ACC112 (cell line): ENCODE data around the gene SELENOI.
A peak's percentile ranks its signal among the peaks of the same experiment; 100 is the strongest.
"Not testable (repeated sequence)": the region's sequence is repeated elsewhere in the genome, so short reads cannot be mapped to it uniquely, and the experiment has no call there.

ENCODE experiments used
- H2AFZ ChIP-seq: fragments of 200-600 bp; sonication (generic); one replicate; pipeline ENCODE4 v1.6.0; 2017; ENCODE audit warnings: antibody characterized with exemption, low read length; ENCODE audit not compliant: unreplicated experiment
- H3K27ac ChIP-seq: fragments of 200-600 bp; sonication (generic); 2 replicates; pipeline ENCODE4 v1.5.1; 2014; ENCODE audit warnings: low read depth, mild to moderate bottlenecking, antibody characterized with exemption, low read length, moderate library complexity
- H3K27me3 ChIP-seq: fragments of 200-600 bp; sonication (generic); 2 replicates; pipeline ENCODE4 v1.6.1; 2014; ENCODE audit warnings: mild to moderate bottlenecking, antibody characterized with exemption, low read length, moderate library complexity, mixed read lengths; ENCODE audit not compliant: insufficient read depth
- H3K36me3 ChIP-seq: fragments of 200-600 bp; sonication (generic); 2 replicates; pipeline ENCODE4 v1.6.1; 2016; ENCODE audit warnings: mild to moderate bottlenecking, antibody characterized with exemption, low read length, moderate library complexity, mixed read lengths; ENCODE audit not compliant: insufficient read depth
- H3K4me1 ChIP-seq: fragments of 200-600 bp; sonication (generic); one replicate; pipeline ENCODE4 v1.6.1; 2016; ENCODE audit warnings: low read length, mixed read lengths; ENCODE audit not compliant: insufficient read depth, unreplicated experiment, control insufficient read depth
- H3K4me3 ChIP-seq: fragments of 200-600 bp; sonication (generic); 2 replicates; pipeline ENCODE4 v1.5.1; 2014; ENCODE audit warnings: mild to moderate bottlenecking, low read depth, low read length
- H3K79me2 ChIP-seq: fragments of 200-600 bp; sonication (generic); one replicate; pipeline ENCODE4 v1.6.0; 2016; ENCODE audit warnings: low read length; ENCODE audit not compliant: control insufficient read depth, unreplicated experiment, insufficient read depth

SELENOI gene

GRCh38 chr2:26344581-26345282 is 1.2 kb upstream of the SELENOI start:
- Histone ChIP-seq H3K36me3 (no peaks in the 10 kb centered on the region), H3K79me2 (peaks cover 55% of the 10 kb centered on the region), H3K27me3 (no peaks in the 10 kb centered on the region), H3K4me3 (peak overlapping the region; percentile 96), H3K27ac (peak overlapping the region; percentile 61), H2AFZ (peak overlapping the region; percentile 87), H3K4me1 (peaks cover 30% of the 10 kb centered on the region)

- Histone ChIP-seq H3K4me1 (peaks cover 30% of the 10 kb centered on the region), H3K79me2 (peaks cover 55% of the 10 kb centered on the region), H3K36me3 (no peaks in the 10 kb centered on the region), H3K27ac (peak overlapping the region; percentile 61), H3K4me3 (peak overlapping the region; percentile 96), H3K27me3 (no peaks in the 10 kb centered on the region), H2AFZ (peak overlapping the region; percentile 87)
Measured at GRCh38 chr2:26345283-26345544, 729 bp upstream of the SELENOI start.

GRCh38 chr2:26346454-26347053 is 611 bp downstream of the SELENOI start, which contains the start of gene ADGRF3:
TSS of gene ADGRF3 (minus strand) at chr2:26346789. CDS start at chr2:26346234, 555 bp downstream.
- no peaks in the 10 kb centered on the region for H3K27me3 ChIP-seq
- H3K36me3 ChIP-seq: no peaks in the 10 kb centered on the region
- peak within 1 kb of the TSS; percentile 87 for H2AFZ ChIP-seq
- H3K4me3 ChIP-seq: peak within 1 kb of the TSS; percentile 96
- peaks cover 30% of the 10 kb centered on the region for H3K4me1 ChIP-seq
- H3K79me2 ChIP-seq: peaks cover 67% of the 10 kb centered on the region
- peak within 1 kb of the TSS; percentile 61 for H3K27ac ChIP-seq

GRCh38 chr2:26347286-26347865 is 1.4 kb downstream of the SELENOI start:
- H3K36me3 ChIP-seq: no peaks in the 10 kb centered on the region
- H2AFZ ChIP-seq: no peak overlapping the region
- H3K79me2 ChIP-seq: peaks cover 75% of the 10 kb centered on the region
- no peaks in the 10 kb centered on the region for H3K27me3 ChIP-seq
- peaks cover 30% of the 10 kb centered on the region for H3K4me1 ChIP-seq
- peak overlapping the region; percentile 61 for H3K27ac ChIP-seq
- H3K4me3 ChIP-seq: peak overlapping the region; percentile 96

GRCh38 chr2:26349690-26350089 is 3.7 kb downstream of the SELENOI start:
- no peaks in the 10 kb centered on the region for H3K27me3 ChIP-seq
- H3K4me1 ChIP-seq: peaks cover 18% of the 10 kb centered on the region
- H3K36me3 ChIP-seq: no peaks in the 10 kb centered on the region
- no peak overlapping the region for H2AFZ ChIP-seq
- H3K27ac ChIP-seq: no peak overlapping the region
- no peak overlapping the region for H3K4me3 ChIP-seq
- H3K79me2 ChIP-seq: peaks cover 80% of the 10 kb centered on the region

- no peak overlapping the region for H2AFZ ChIP-seq
- H3K4me3 ChIP-seq: no peak overlapping the region
- no peaks in the 10 kb centered on the region for H3K36me3 ChIP-seq
- peaks cover 35% of the 10 kb centered on the region for H3K4me1 ChIP-seq
- H3K79me2 ChIP-seq: peaks cover 77% of the 10 kb centered on the region
- no peak overlapping the region for H3K27ac ChIP-seq
- H3K27me3 ChIP-seq: no peaks in the 10 kb centered on the region
Measured at GRCh38 chr2:26351375-26352090, 5.6 kb downstream of the SELENOI start.

DNA sequence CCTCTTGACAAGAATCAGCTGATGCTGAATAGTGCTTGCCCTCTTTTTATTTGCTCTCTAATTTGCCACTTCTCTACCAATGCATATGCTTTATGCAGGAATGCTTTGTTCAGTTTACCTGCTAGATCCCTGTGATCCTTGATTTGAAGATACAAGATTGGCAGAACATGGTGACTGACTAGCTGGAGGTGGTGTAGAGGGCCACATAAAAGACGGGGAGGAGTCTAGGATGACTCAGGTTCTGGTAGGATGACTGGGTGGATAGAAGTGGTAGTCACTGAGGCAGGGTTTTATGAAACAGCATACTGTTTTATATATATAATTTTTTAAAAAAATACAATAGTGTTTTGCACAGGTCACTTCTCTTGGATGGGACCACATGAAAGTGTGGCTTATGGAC is 6.9 kb downstream of the SELENOI start:
- Histone ChIP-seq H3K4me1 (peaks cover 31% of the 10 kb centered on the region), H3K27ac (peak overlapping the region; percentile 47; the same call in 1 of the 2 replicates), H3K79me2 (peaks cover 76% of the 10 kb centered on the region), H2AFZ (no peak overlapping the region), H3K36me3 (no peaks in the 10 kb centered on the region), H3K27me3 (no peaks in the 10 kb centered on the region), H3K4me3 (no peak overlapping the region)

- not testable (repeated sequence) for H3K27me3 ChIP-seq, H3K4me3 ChIP-seq, H2AFZ ChIP-seq, H3K36me3 ChIP-seq
- peak overlapping the region; percentile 78 for H3K27ac ChIP-seq
- H3K79me2 ChIP-seq: peaks cover 77% of the 10 kb centered on the region
- H3K4me1 ChIP-seq: peaks cover 23% of the 10 kb centered on the region
Measured at GRCh38 chr2:26354469-26354868, 8.5 kb downstream of the SELENOI start.

DNA sequence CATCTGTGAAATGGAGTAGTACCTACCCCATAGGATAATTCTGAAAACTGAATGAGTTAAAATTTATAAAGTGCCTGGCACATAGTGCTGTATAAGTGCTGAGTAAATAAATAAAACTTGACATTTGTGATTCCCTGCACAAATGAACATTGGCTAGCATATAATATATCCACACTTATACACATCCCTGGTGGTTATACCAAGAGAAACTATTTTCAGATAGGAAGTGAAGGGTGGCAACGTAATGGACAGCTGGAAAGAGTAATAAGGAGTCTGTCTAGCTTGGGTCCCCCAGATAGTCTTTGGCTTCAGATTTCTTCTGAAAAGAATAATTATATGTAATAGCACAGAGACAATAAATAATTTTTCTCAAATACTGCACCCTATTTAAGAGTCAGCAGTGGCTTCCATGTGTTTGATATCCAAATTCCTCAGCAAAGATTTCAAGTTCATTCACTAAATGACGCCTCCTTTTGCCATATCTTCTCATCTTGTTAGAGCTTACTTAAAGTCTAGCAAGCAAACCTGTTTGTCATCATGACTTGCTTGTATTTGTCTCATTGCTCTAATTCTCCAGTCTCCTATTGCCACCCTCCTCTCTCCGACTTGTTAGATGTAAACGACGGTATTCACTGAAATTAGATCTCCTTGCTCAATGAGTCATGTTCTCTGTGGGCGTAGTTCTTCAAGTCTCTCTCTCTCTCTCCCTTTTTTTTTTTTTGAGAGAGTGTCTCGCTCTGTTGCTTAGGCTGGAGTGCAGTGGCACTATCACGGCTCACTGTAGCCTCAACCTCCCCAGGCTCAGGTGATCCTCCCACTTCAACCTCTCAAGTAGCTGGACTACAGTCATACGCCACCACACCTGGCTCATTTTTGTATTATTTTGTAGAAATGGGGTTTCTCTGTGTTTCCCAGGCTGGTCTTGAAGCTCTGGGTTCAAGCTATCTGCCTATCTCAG is 9.4 kb downstream of the SELENOI start:
- Histone ChIP-seq H2AFZ (no peak overlapping the region), H3K79me2 (peaks cover 82% of the 10 kb centered on the region)

GRCh38 chr2:26356111-26356510 is 10.2 kb downstream of the SELENOI start:
- no peaks in the 10 kb centered on the region for H3K27me3 ChIP-seq
- peaks cover 79% of the 10 kb centered on the region for H3K79me2 ChIP-seq
- no peaks in the 10 kb centered on the region for H3K36me3 ChIP-seq
- no peak overlapping the region for H2AFZ ChIP-seq
- no peak overlapping the region for H3K4me3 ChIP-seq
- no peak overlapping the region for H3K27ac ChIP-seq
- H3K4me1 ChIP-seq: peaks cover 23% of the 10 kb centered on the region

More for the DNA sequence above, 9.4 kb downstream of the SELENOI start:
- Histone ChIP-seq H3K36me3 (no peaks in the 10 kb centered on the region), H3K4me1 (peaks cover 23% of the 10 kb centered on the region), H3K4me3 (peak overlapping the region; percentile 8), H3K27ac (peak overlapping the region; percentile 78), H3K27me3 (no peaks in the 10 kb centered on the region)
